ENCODE data around the gene PMIS2.

Gene PMIS2

DNA sequence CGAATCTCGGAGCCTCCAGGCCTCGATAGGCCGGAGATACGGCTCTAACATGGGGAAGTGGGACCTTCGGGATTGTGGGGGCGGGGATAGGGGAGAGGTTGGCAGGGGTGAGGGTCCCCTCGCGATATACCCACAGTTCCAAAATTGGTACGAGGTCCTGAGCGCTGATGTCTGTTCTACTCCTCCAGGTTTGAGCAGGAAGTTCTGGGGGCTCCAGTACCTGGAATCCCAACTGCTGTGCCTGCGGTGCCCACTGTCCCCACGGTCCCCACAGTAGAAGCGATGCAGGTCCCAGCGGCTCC, 43.3 kb downstream of the PMIS2 start:
- DNase-seq (ENCODE audit: low read depth), result no peak

DNA sequence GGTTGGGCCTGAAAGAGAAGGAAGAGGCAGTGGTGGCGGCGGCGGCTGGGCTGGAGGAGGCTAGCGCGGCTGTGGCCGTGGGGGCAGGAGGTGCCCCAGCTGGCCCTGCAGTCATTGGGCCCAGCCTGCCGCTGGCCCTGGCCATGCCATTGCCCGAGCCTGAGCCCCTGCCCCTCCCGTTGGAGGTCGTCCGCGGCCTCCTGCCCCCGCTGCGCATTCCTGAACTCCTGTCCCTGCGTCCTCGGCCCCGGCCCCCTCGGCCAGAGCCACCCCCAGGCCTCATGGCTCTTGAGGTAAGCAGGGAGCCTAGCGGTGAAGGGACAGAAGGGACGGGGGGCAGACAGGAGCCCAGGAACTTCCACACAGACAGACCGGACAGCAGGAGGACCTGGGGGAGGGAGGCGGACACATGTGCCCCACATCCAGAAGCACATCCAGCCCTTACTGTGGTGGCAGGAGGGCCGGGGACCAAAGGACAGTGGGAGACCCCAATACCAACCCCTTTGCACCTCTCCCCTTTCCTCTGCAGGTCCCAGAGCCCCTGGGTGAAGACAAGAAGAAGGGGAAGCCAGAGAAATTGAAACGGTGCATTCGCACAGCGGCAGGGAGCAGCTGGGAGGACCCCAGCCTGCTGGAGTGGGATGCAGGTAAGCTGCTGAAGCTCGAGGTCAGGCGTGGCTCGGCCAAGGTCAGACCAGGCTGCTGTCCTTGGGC, 47.9 kb downstream of the PMIS2 start:
- DNase-seq (ENCODE audit: low read depth), result no peak

DNA sequence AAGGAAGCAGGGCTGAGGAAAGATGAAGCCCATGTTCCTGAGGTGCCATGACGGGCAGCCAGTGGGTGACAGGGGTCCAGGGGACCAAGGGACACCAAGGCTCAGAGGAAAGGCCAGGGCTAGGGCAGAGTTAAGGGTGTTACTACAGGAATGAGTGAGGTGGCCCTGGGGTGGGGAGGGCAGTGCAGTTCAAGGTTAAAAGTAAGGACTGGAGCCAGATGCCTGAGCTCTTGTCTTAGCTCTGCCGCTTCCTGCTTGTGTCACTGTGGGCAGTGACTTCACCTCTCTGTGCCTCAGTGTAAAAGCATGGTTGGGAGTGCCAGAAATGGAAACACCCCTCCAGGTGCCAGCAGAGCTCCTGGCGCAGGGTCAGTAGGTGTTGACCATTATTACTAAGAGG, 50.7 kb downstream of the PMIS2 start:
- no peak for DNase-seq (ENCODE audit: low read depth)

Data from iris pigment epithelial cell (primary cell).